Cardiac fibroblast (primary cell): Measurements from ENCODE around the gene STPG4.

ENCODE experiments used
- DNase-seq, 2 donors: peaks; one replicate each; pipeline versions ENCODE4 v3.0.0 to v3.0.0-alpha.2; 2010; ENCODE audit warnings: low read depth in 2 of 2
- H3K4me3 ChIP-seq, 2 donors: replicated peaks in 1 of 2; 1 replicate in 1 of 2; 2 replicates in 1 of 2; pipeline ENCODE4 v1.5.1; 2011; ENCODE audit warnings: low read depth in 2 of 2, low read length in 2 of 2, mild to moderate bottlenecking in 2 of 2, moderate library complexity in 1 of 2
- CTCF ChIP-seq: IDR thresholded peaks from one replicate; pipeline ENCODE4 v1.5.1; 2011; ENCODE audit warnings: low read depth, mild to moderate bottlenecking, low read length, inconsistent platforms

Gene STPG4

GRCh38 chr2:47068981-47069627 lies 86.0 kb downstream of the STPG4 start:
- no peak for DNase-seq
- no peak for TF ChIP-seq CTCF
- no peak overlapping the region for H3K4me3 ChIP-seq

GRCh38 chr2:47067788-47068407 lies 87.2 kb downstream of the STPG4 start:
- TF ChIP-seq CTCF: no peak
- DNase-seq: no peak
- no peak overlapping the region for H3K4me3 ChIP-seq

- TF ChIP-seq CTCF: no peak
- DNase-seq: peak; percentile 71 to 87
- no peak overlapping the region for H3K4me3 ChIP-seq
Measured at GRCh38 chr2:47065771-47066380, 89.2 kb downstream of the STPG4 start.

GRCh38 chr2:47065343-47065742 lies 89.8 kb downstream of the STPG4 start:
- no peak for TF ChIP-seq CTCF
- no peak overlapping the region for H3K4me3 ChIP-seq
- no peak for DNase-seq

- no peak for TF ChIP-seq CTCF
- no peak overlapping the region for H3K4me3 ChIP-seq
- DNase-seq: no peak
Measured at GRCh38 chr2:47064106-47064505, 91.0 kb downstream of the STPG4 start.

- no peak for DNase-seq
- TF ChIP-seq CTCF: no peak
- H3K4me3 ChIP-seq: no peak overlapping the region
Measured at GRCh38 chr2:47063538-47063930, 91.6 kb downstream of the STPG4 start.
